Measurements from ENCODE around the gene NOD2.

DNA sequence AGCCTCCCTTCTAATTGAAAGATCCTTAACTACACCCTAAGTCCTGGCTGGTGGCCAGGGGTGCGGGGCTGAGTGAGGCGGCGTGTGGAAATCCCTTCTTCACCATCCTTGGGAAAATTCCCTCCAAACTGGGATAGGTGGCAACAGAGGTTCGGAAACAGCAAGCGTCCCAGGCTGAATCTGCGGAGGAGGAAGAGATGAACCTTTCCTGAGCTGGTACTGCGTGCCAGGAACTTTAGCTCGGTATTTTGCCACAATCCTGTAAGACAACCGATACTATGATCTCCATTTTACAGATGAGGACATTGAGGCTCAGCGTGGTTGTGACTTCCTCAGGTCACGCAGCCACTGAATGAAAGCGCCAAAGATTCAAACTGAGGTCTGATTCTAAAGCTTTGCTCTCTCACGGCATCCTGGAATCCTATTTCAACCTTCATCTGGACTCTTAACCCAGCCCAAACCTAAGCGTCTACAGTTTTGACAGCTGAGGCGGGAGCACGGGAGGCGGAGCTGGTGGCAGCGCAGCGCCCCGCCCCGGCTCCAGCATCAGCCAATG is 47.9 kb downstream of the NOD2 start:
- TF ChIP-seq, protein P1, sequence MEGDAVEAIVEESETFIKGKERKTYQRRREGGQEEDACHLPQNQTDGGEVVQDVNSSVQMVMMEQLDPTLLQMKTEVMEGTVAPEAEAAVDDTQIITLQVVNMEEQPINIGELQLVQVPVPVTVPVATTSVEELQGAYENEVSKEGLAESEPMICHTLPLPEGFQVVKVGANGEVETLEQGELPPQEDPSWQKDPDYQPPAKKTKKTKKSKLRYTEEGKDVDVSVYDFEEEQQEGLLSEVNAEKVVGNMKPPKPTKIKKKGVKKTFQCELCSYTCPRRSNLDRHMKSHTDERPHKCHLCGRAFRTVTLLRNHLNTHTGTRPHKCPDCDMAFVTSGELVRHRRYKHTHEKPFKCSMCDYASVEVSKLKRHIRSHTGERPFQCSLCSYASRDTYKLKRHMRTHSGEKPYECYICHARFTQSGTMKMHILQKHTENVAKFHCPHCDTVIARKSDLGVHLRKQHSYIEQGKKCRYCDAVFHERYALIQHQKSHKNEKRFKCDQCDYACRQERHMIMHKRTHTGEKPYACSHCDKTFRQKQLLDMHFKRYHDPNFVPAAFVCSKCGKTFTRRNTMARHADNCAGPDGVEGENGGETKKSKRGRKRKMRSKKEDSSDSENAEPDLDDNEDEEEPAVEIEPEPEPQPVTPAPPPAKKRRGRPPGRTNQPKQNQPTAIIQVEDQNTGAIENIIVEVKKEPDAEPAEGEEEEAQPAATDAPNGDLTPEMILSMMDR (conservative IDR thresholded peaks at IDR 0.05 in 1 of 2, IDR thresholded peaks at IDR 0.05 in 1 of 2; ENCODE audit: low read depth in 1 of 2, low read length in 2 of 2): no peak
- TF ChIP-seq EZH2 (IDR thresholded peaks at IDR 0.05; ENCODE audit: low read length, missing control alignments): no peak
